H9 (cell line): ENCODE results near the gene MAMDC4. TPM values are rescaled to one million over a fixed set of nuclear protein-coding genes. Genes with fewer than 3 reads are reported as not detected.
"Not testable (repeated sequence)": the region's sequence is repeated elsewhere in the genome, so short reads cannot be mapped to it uniquely, and the experiment has no call there.

Experiments used
- DNase-seq: peaks from one replicate; pipeline ENCODE4 v3.0.0-alpha.2; 2017
- H2AFZ ChIP-seq: one replicate; pipeline ENCODE4 v1.6.1; 2013; ENCODE audit warnings: mild to moderate bottlenecking, low read length, control low read depth, moderate library complexity
- H2AK5ac ChIP-seq: 2 replicates; pipeline ENCODE4 v1.6.1; 2013; ENCODE audit warnings: low read length, control low read depth, mixed read lengths; ENCODE audit not compliant: insufficient read length
- H2BK120ac ChIP-seq: one replicate; pipeline ENCODE4 v1.6.1; 2013; ENCODE audit warnings: low read depth, mild to moderate bottlenecking, low read length, control low read depth, inconsistent platforms; ENCODE audit not compliant: poor library complexity, severe bottlenecking
- H2BK12ac ChIP-seq: 2 replicates; pipeline ENCODE4 v1.6.1; 2013; ENCODE audit warnings: low read length, control low read depth, mixed read lengths, low read depth; ENCODE audit not compliant: insufficient read length
- H2BK15ac ChIP-seq: 2 replicates; pipeline ENCODE4 v1.6.1; 2013; ENCODE audit warnings: low read depth, low read length, control low read depth
- H2BK20ac ChIP-seq: one replicate; pipeline ENCODE4 v1.6.1; 2013; ENCODE audit warnings: low read depth, mild to moderate bottlenecking, low read length, control low read depth, inconsistent platforms; ENCODE audit not compliant: poor library complexity, severe bottlenecking
- H2BK5ac ChIP-seq: 2 replicates; pipeline ENCODE4 v1.6.1; 2013; ENCODE audit warnings: low read length, control low read depth, mixed read lengths; ENCODE audit not compliant: insufficient read length
- H3K14ac ChIP-seq: 2 replicates; pipeline ENCODE4 v1.6.1; 2013; ENCODE audit warnings: low read length, control low read depth; ENCODE audit not compliant: insufficient read depth
- H3K18ac ChIP-seq: 2 replicates; pipeline ENCODE4 v1.6.1; 2013; ENCODE audit warnings: low read depth, mild to moderate bottlenecking, mixed read lengths, low read length, control low read depth; ENCODE audit not compliant: insufficient read length
- H3K23ac ChIP-seq: 2 replicates; pipeline ENCODE4 v1.6.1; 2013; ENCODE audit warnings: low read length, control low read depth, mixed read lengths, low read depth; ENCODE audit not compliant: insufficient read length
- H3K23me2 ChIP-seq: 2 replicates; pipeline ENCODE4 v1.6.1; 2013; ENCODE audit warnings: low read depth, mild to moderate bottlenecking, mixed read lengths, low read length, control low read depth; ENCODE audit not compliant: insufficient read length, poor library complexity, severe bottlenecking
- H3K27ac ChIP-seq: 2 replicates; pipeline ENCODE4 v1.5.1; 2013; ENCODE audit warnings: low read length, control low read depth, mixed read lengths, low read depth; ENCODE audit not compliant: insufficient read length
- H3K27me3 ChIP-seq: 2 replicates; pipeline ENCODE4 v1.6.1; 2013; ENCODE audit warnings: low read length, control low read depth, inconsistent platforms; ENCODE audit not compliant: insufficient read depth
- H3K4ac ChIP-seq: 2 replicates; pipeline ENCODE4 v1.6.1; 2013; ENCODE audit warnings: low read depth, mild to moderate bottlenecking, control low read depth, inconsistent platforms, low read length, moderate library complexity
- H3K4me1 ChIP-seq: 2 replicates; pipeline ENCODE4 v1.6.1; 2013; ENCODE audit warnings: low read length, control low read depth, inconsistent platforms; ENCODE audit not compliant: insufficient read depth
- H3K4me2 ChIP-seq: 2 replicates; pipeline ENCODE4 v1.6.1; 2013; ENCODE audit warnings: low read length, control low read depth, mixed read lengths; ENCODE audit not compliant: insufficient read length, insufficient read depth
- H3K56ac ChIP-seq: 2 replicates; pipeline ENCODE4 v1.6.1; 2013; ENCODE audit warnings: low read depth, mild to moderate bottlenecking, mixed read lengths, low read length, control low read depth; ENCODE audit not compliant: insufficient read length
- H3K79me1 ChIP-seq: 2 replicates; pipeline ENCODE4 v1.6.1; 2013; ENCODE audit warnings: low read depth, mild to moderate bottlenecking, moderate library complexity, low read length, control low read depth, inconsistent platforms; ENCODE audit not compliant: insufficient read depth, poor library complexity, severe bottlenecking
- H3K79me2 ChIP-seq: 2 replicates; pipeline ENCODE4 v1.6.1; 2013; ENCODE audit warnings: low read length, control low read depth, inconsistent platforms; ENCODE audit not compliant: insufficient read depth
- H3K9ac ChIP-seq: 2 replicates; pipeline ENCODE4 v1.6.1; 2013; ENCODE audit warnings: low read length, control low read depth, mixed read lengths; ENCODE audit not compliant: insufficient read length; ENCODE audit errors: extremely low read depth
- H3K9me3 ChIP-seq: one replicate; pipeline ENCODE4 v1.6.1; 2013; ENCODE audit warnings: low read depth, low read length, inconsistent platforms; ENCODE audit not compliant: control insufficient read depth
- H3T11ph ChIP-seq: one replicate; pipeline ENCODE4 v1.6.1; 2013; ENCODE audit warnings: mild to moderate bottlenecking, low read length, control low read depth, inconsistent platforms
- H4K20me1 ChIP-seq: one replicate; pipeline ENCODE4 v1.6.1; 2013; ENCODE audit not compliant: control insufficient read depth, insufficient read length, insufficient read depth
- H4K5ac ChIP-seq: 2 replicates; pipeline ENCODE4 v1.6.1; 2013; ENCODE audit warnings: low read depth, mild to moderate bottlenecking, mixed read lengths, low read length, control low read depth; ENCODE audit not compliant: insufficient read length
- H4K8ac ChIP-seq: replicated peaks from 2 replicates; pipeline ENCODE4 v1.6.1; 2013; ENCODE audit warnings: low read length, control low read depth, mixed read lengths, low read depth; ENCODE audit not compliant: insufficient read length
- H4K91ac ChIP-seq: 2 replicates; pipeline ENCODE4 v1.6.1; 2013; ENCODE audit warnings: low read depth, mild to moderate bottlenecking, moderate library complexity, mixed read lengths, low read length, control low read depth; ENCODE audit not compliant: insufficient read length
- H3K27ac Mint-ChIP-seq, 3 experiments: 2 replicates in 2 of 3; 3 replicates in 1 of 3; pipeline ENCODE4 v1.8.0; 2020 to 2021; ENCODE audit warnings: mixed read lengths in 3 of 3, mild to moderate bottlenecking in 1 of 3, moderate library complexity in 1 of 3
- H3K27me3 Mint-ChIP-seq: 2 replicates; pipeline ENCODE4 v1.8.0; 2021; ENCODE audit warnings: low read depth, mild to moderate bottlenecking, moderate library complexity, mixed read lengths
- H3K36me3 Mint-ChIP-seq, 3 experiments: 2 replicates in 2 of 3; 3 replicates in 1 of 3; pipeline ENCODE4 v1.8.0; 2020 to 2021; ENCODE audit warnings: low read depth in 3 of 3, mixed read lengths in 3 of 3; ENCODE audit not compliant: insufficient read depth in 1 of 3
- H3K4me1 Mint-ChIP-seq, 2 experiments: 2 replicates each; pipeline ENCODE4 v1.8.0; 2020; ENCODE audit warnings: mixed read lengths in 2 of 2
- H3K4me3 Mint-ChIP-seq, 2 experiments: 2 replicates in 1 of 2; 3 replicates in 1 of 2; pipeline ENCODE4 v1.8.0; 2020 to 2021; ENCODE audit warnings: mild to moderate bottlenecking in 2 of 2, mixed read lengths in 2 of 2, moderate library complexity in 1 of 2
- H3K9me3 Mint-ChIP-seq, 2 experiments: 2 replicates in 1 of 2; 3 replicates in 1 of 2; pipeline ENCODE4 v1.8.0; 2020; ENCODE audit warnings: mild to moderate bottlenecking in 2 of 2, mixed read lengths in 2 of 2, moderate library complexity in 1 of 2
- WGBS: extraction: QIAGEN DNeasy Blood & Tissue Kit; methylation state at CpG from one replicate; pipeline ENCODE4 v1.1.7; 2013; ENCODE audit warnings: missing lambda C conversion rate, low lambda C conversion rate, mixed read lengths; ENCODE audit not compliant: insufficient read length; ENCODE audit errors: extremely low coverage; 5-methylcytosine and 5-hydroxymethylcytosine counted together
- total RNA-seq: library from RNA; stranded (reverse); gene quantifications from 2 replicates; pipeline ENCODE4 v1.2.1, GENCODE V29; 2021
- TF ChIP-seq, protein P1 (sequence below): fragments of 200-600 bp; sonication (generic); conservative IDR thresholded peaks from 3 replicates; pipeline ENCODE4 v1.8.0; 2021; ENCODE audit warnings: antibody characterized with exemption, mild to moderate bottlenecking

MAMDC4 gene
- total RNA-seq, 1 experiment from 2014 or later = 9.2 TPM

- H3K4me1 Mint-ChIP-seq = peaks cover 5 to 6% of the 10 kb centered on the region in 2 experiments
Observed at GRCh38 chr9:136868644-136869043, 16.5 kb downstream of the MAMDC4 start.

GRCh38 chr9:136869611-136870010 lies 17.5 kb downstream of the MAMDC4 start:
- not testable (repeated sequence) for H4K8ac ChIP-seq, H3K9ac ChIP-seq, DNase-seq, H3K4me3 Mint-ChIP-seq, H3K23me2 ChIP-seq, H4K91ac ChIP-seq, H3K18ac ChIP-seq, H2BK12ac ChIP-seq, H3K4ac ChIP-seq, H3K4me1 Mint-ChIP-seq, H4K20me1 ChIP-seq, H3K79me1 ChIP-seq, H3K27me3 ChIP-seq, H2BK20ac ChIP-seq, H3K79me2 ChIP-seq, H3K4me1 ChIP-seq, H3K4me2 ChIP-seq, H3K14ac ChIP-seq, H4K5ac ChIP-seq, H3K27ac Mint-ChIP-seq, H2AK5ac ChIP-seq, H2BK5ac ChIP-seq, H3K27ac ChIP-seq, H2AFZ ChIP-seq, H3T11ph ChIP-seq, H3K56ac ChIP-seq, H3K23ac ChIP-seq, H2BK15ac ChIP-seq, H2BK120ac ChIP-seq
- peaks cover 51 to 65% of the 10 kb centered on the region in 2 experiments for H3K9me3 Mint-ChIP-seq
- peaks cover 18% of the 10 kb centered on the region for H3K27me3 Mint-ChIP-seq
- H3K9me3 ChIP-seq = peaks cover 14% of the 10 kb centered on the region
- no CpG with 5 or more reads among the region's 2 CpGs for WGBS
- H3K36me3 Mint-ChIP-seq = peaks cover 10 to 32% (median 28%) of the 10 kb centered on the region in 3 experiments; a peak in 6 of 7 replicates

More at GRCh38 chr9:136868644-136869043, 16.5 kb downstream of the MAMDC4 start:
- Histone ChIP-seq H3K27me3 (no peaks in the 10 kb centered on the region), H2AFZ (no peak overlapping the region), H3K56ac (no peak overlapping the region), H2BK12ac (no peak overlapping the region), H4K20me1 (no peaks in the 10 kb centered on the region), H3K79me1 (peaks cover 2% of the 10 kb centered on the region), H2AK5ac (no peak overlapping the region), H3K79me2 (peaks cover 2% of the 10 kb centered on the region; the same call in 1 of the 2 replicates), H3K27ac (no peak overlapping the region), H2BK20ac (no peak overlapping the region), H3K23me2 (peaks cover 4% of the 10 kb centered on the region), H4K91ac (no peak overlapping the region), H3K4ac (no peak overlapping the region), H3K14ac (no peak overlapping the region), H3K4me1 (0 out of 2 replicates have a peak, but pooled peaks cover 3% of the 10 kb centered on the region), H2BK15ac (no peak overlapping the region), H3K18ac (no peak overlapping the region), H4K8ac (no peak overlapping the region), H2BK5ac (no peak overlapping the region), H2BK120ac (no peak overlapping the region), H3K9me3 (peaks cover 6% of the 10 kb centered on the region), H3K23ac (no peak overlapping the region), H3K4me2 (no peak overlapping the region), H4K5ac (no peak overlapping the region), H3K9ac (no peak overlapping the region), H3T11ph (no peak overlapping the region)
- Mint-ChIP-seq H3K27me3 (peaks cover 18% of the 10 kb centered on the region), H3K4me3 (peak overlapping the region in 1 of 2 experiments; percentile 66; a peak in 1 of 5 replicates), H3K36me3 (peaks cover 15 to 40% (median 37%) of the 10 kb centered on the region in 3 experiments), H3K9me3 (peaks cover 47 to 64% of the 10 kb centered on the region in 2 experiments), H3K27ac (no peak overlapping the region)
- TF ChIP-seq, protein P1, sequence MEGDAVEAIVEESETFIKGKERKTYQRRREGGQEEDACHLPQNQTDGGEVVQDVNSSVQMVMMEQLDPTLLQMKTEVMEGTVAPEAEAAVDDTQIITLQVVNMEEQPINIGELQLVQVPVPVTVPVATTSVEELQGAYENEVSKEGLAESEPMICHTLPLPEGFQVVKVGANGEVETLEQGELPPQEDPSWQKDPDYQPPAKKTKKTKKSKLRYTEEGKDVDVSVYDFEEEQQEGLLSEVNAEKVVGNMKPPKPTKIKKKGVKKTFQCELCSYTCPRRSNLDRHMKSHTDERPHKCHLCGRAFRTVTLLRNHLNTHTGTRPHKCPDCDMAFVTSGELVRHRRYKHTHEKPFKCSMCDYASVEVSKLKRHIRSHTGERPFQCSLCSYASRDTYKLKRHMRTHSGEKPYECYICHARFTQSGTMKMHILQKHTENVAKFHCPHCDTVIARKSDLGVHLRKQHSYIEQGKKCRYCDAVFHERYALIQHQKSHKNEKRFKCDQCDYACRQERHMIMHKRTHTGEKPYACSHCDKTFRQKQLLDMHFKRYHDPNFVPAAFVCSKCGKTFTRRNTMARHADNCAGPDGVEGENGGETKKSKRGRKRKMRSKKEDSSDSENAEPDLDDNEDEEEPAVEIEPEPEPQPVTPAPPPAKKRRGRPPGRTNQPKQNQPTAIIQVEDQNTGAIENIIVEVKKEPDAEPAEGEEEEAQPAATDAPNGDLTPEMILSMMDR = no peak
- no peak for DNase-seq
- no CpG with 5 or more reads among the region's 11 CpGs for WGBS
